ENCODE measurements around the gene TRIM74. TPM values are rescaled to one million over a fixed set of nuclear protein-coding genes. Genes with fewer than 3 reads are reported as not detected.

The TRIM74 gene
- total and polyA plus RNA-seq, 2 of the 8 experiments (the other 6 are each of a cell fraction or from before 2014, with no cell fraction given), result 0.52 TPM; not detected in 1

- H3K27ac ChIP-seq (ENCODE audit: low read depth, low read length), result peak within 1 kb of the TSS; percentile 96
- WGBS, 2 experiments (ENCODE audit: extremely low coverage in 1 of 2, insufficient coverage in 1 of 2, insufficient read length in 1 of 2, insufficient replicate concordance in 2 of 2, low coverage in 1 of 2, low lambda C conversion rate in 2 of 2, missing lambda C conversion rate in 1 of 2), result 1% methylated on average over 64 of the region's 91 CpGs; no CpG with 5 or more reads in 1 of the 2 experiments
- H4K5ac ChIP-seq (ENCODE audit: insufficient read length, low read depth, low read length), result peak within 1 kb of the TSS; percentile 73
- peak within 1 kb of the TSS; percentile 94 for H3K18ac ChIP-seq (ENCODE audit: extremely low read depth, low read length)
- POLR2A ChIA-PET (ENCODE audit: partially characterized antibody), result no interaction called here
- no peak within 1 kb of the TSS for H2BK120ac ChIP-seq (replicated peaks; ENCODE audit: low read depth, low read length)
- peak within 1 kb of the TSS; percentile 96 for H2AFZ ChIP-seq (ENCODE audit: low read length)
- H3K27me3 ChIP-seq (replicated peaks in 1 of 4; ENCODE audit: control insufficient read depth in 3 of 4, extremely low read depth in 1 of 4, insufficient read depth in 3 of 4, low read length in 3 of 4), result no peaks in the 10 kb centered on the region
- H2AK5ac ChIP-seq (ENCODE audit: low read depth, low read length), result no peak within 1 kb of the TSS
- H2BK15ac ChIP-seq (ENCODE audit: low read length), result no peak within 1 kb of the TSS
- H2BK5ac ChIP-seq (ENCODE audit: low read depth, low read length), result peak within 1 kb of the TSS; percentile 95
- peaks cover 0 to 6% (median 4%) of the 10 kb centered on the region in 4 experiments; a peak in 3 of 7 replicates for H3K4me1 ChIP-seq (replicated peaks in 1 of 4; ENCODE audit: control insufficient read depth in 3 of 4, insufficient read depth in 4 of 4, low read length in 3 of 4)
- peaks cover 5 to 28% (median 15%) of the 10 kb centered on the region in 4 experiments; a peak in 6 of 8 replicates for H3K36me3 ChIP-seq (ENCODE audit: control insufficient read depth in 2 of 4, insufficient read depth in 4 of 4, low read length in 3 of 4)
- CTCF ChIA-PET (ENCODE audit: partially characterized antibody), result no interaction called here
- peak within 1 kb of the TSS; percentile 79 to 98 for H3K4me2 ChIP-seq (ENCODE audit: insufficient read depth in 1 of 2, low read depth in 2 of 2, low read length in 2 of 2)
- H3K23ac ChIP-seq (ENCODE audit: insufficient read length), result no peak within 1 kb of the TSS
- peaks cover 5% of the 10 kb centered on the region; the same call in 1 of the 2 replicates for H3K23me2 ChIP-seq (ENCODE audit: low read depth, low read length)
- DNase-seq (ENCODE audit: low read depth in 1 of 2, low spot score in 2 of 2) (peak; percentile 57 to 94), FAIRE-seq (no peak)
- peaks cover 7% of the 10 kb centered on the region for H3K79me1 ChIP-seq (ENCODE audit: low read depth, low read length)
- peak within 1 kb of the TSS; percentile 99 for H4K8ac ChIP-seq (ENCODE audit: extremely low read depth, insufficient read depth, low read length)
- H4K20me1 ChIP-seq (replicated peaks in 1 of 2; ENCODE audit: control insufficient read depth in 1 of 2, insufficient read depth in 2 of 2, low read length in 2 of 2), result peaks cover 0 to 2% of the 10 kb centered on the region in 2 experiments
- no peak within 1 kb of the TSS for H2BK20ac ChIP-seq (ENCODE audit: low read length)
- peak within 1 kb of the TSS; percentile 95 to 98 (median 97) for H3K9ac ChIP-seq (replicated peaks in 1 of 4; ENCODE audit: extremely low read depth in 1 of 4, low read depth in 3 of 4, low read length in 3 of 4)
- no peak within 1 kb of the TSS for H3K4ac ChIP-seq (replicated peaks; ENCODE audit: insufficient read length, low read depth, low read length)
- H3K9me3 ChIP-seq (ENCODE audit: insufficient read depth in 2 of 2, low read depth in 1 of 2, low read length in 1 of 2), result no peaks in the 10 kb centered on the region
- peak within 1 kb of the TSS; percentile 73 for H4K91ac ChIP-seq (replicated peaks; ENCODE audit: insufficient read length, low read length)
- H3K14ac ChIP-seq (ENCODE audit: insufficient read length), result no peak within 1 kb of the TSS
- H3K4me3 ChIP-seq (ENCODE audit: extremely low read depth in 1 of 4, insufficient read depth in 2 of 4, low read depth in 3 of 4, low read length in 4 of 4), result peak within 1 kb of the TSS; percentile 79 to 96 (median 92)
- peaks cover 0 to 24% of the 10 kb centered on the region in 2 experiments; a peak in 3 of 4 replicates for H3K79me2 ChIP-seq (ENCODE audit: control insufficient read depth in 1 of 2, insufficient read depth in 2 of 2, low read length in 2 of 2)
- no peak within 1 kb of the TSS for H2BK12ac ChIP-seq (ENCODE audit: low read depth, low read length)
- no peak within 1 kb of the TSS for H3K56ac ChIP-seq (replicated peaks; ENCODE audit: insufficient read length, low read depth, low read length)
- TF ChIP-seq JUND (IDR thresholded peaks at IDR 0.05; ENCODE audit: low read length) (0 out of 2 replicates have a peak, but pooled peaks have one; percentile 24), POU5F1 (IDR thresholded peaks at IDR 0.05; ENCODE audit: low read depth, low read length) (no peak), BACH1 (IDR thresholded peaks at IDR 0.05; ENCODE audit: low read length) (no peak), TBP (IDR thresholded peaks at IDR 0.05; ENCODE audit: low read depth, low read length) (peak; percentile 90), CBX8 (IDR thresholded peaks at IDR 0.05; ENCODE audit: borderline replicate concordance, low read depth, low read length) (no peak), ATF2 (IDR thresholded peaks at IDR 0.05; ENCODE audit: low read length) (peak; percentile 52; the same call in 1 of the 2 replicates), PHF8 (conservative IDR thresholded peaks at IDR 0.05; ENCODE audit: low read depth, low read length) (peak; percentile 89), RAD21 (IDR thresholded peaks at IDR 0.05 in 1 of 2, conservative IDR thresholded peaks at IDR 0.05 in 1 of 2; ENCODE audit: low read depth in 2 of 2, low read length in 2 of 2) (no peak), CTBP2 (IDR thresholded peaks at IDR 0.05; ENCODE audit: borderline replicate concordance, insufficient read depth, insufficient read length, low read length) (no peak)
These were observed 44.3 kb downstream of the TRIM74 start, which contains the start of gene POM121 for GRCh38 chr7:72924733-72925545. TSS of gene POM121 (plus strand) at chr7:72925095. CDS start at chr7:72925122, 27 bp downstream.
